ENCODE results near the gene KDM4C.

DNA sequence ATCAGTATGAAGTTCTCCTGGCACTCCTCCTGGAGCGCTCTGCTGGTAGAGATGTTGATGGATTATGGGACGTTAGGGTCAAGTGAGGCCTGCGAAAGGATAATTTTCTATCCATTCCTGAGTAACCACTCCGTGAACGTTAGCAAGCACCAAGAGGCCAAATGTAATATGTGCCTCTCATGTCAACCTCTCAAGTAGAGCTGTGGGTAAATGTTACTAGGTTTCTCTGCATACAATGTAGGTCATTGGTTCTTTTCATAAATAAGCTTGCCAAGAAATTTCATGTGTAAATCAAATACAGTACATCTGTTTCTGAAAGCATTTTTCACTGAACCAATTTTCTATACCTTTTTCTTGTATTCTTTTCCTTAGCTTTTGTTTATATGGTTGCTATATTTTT, 126.3 kb downstream of the KDM4C start:
- TF ChIP-seq POLR2AphosphoS5 (IDR thresholded peaks at IDR 0.05) (no peak), POLR2A (IDR thresholded peaks at IDR 0.05) (no peak), EP300 (IDR thresholded peaks at IDR 0.05; ENCODE audit: low read depth) (no peak)
- TF ChIP-seq, protein P1, sequence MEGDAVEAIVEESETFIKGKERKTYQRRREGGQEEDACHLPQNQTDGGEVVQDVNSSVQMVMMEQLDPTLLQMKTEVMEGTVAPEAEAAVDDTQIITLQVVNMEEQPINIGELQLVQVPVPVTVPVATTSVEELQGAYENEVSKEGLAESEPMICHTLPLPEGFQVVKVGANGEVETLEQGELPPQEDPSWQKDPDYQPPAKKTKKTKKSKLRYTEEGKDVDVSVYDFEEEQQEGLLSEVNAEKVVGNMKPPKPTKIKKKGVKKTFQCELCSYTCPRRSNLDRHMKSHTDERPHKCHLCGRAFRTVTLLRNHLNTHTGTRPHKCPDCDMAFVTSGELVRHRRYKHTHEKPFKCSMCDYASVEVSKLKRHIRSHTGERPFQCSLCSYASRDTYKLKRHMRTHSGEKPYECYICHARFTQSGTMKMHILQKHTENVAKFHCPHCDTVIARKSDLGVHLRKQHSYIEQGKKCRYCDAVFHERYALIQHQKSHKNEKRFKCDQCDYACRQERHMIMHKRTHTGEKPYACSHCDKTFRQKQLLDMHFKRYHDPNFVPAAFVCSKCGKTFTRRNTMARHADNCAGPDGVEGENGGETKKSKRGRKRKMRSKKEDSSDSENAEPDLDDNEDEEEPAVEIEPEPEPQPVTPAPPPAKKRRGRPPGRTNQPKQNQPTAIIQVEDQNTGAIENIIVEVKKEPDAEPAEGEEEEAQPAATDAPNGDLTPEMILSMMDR (IDR thresholded peaks at IDR 0.05): no peak
